Measurements from ENCODE around the gene SH3BGRL.

SH3BGRL gene

GRCh38 chrX:81229229-81229628 is 27.3 kb downstream of the SH3BGRL start:
- no CpG with 5 or more reads among the region's 3 CpGs for WGBS, 2 donors (ENCODE audit: extremely low coverage in 2 of 2, insufficient read length in 2 of 2, insufficient replicate concordance in 1 of 2)
- Histone ChIP-seq H3K23ac (ENCODE audit: low read depth, low read length, poor library complexity) (no peak overlapping the region), H4K91ac (ENCODE audit: low read depth, low read length, poor library complexity) (no peak overlapping the region), H3K4ac (ENCODE audit: low read length) (no peak overlapping the region), H3K79me1 (ENCODE audit: low read depth, low read length) (peaks cover 3% of the 10 kb centered on the region), H3K9me3 (replicated peaks in 1 of 2; ENCODE audit: control insufficient read depth in 2 of 2, insufficient read depth in 1 of 2, low read depth in 1 of 2, low read length in 2 of 2) (no peaks in the 10 kb centered on the region), H2BK5ac (ENCODE audit: low read length) (no peak overlapping the region), H4K8ac (ENCODE audit: low read depth, low read length) (no peak overlapping the region), H2BK120ac (ENCODE audit: low read depth, low read length) (no peak overlapping the region), H2AK5ac (ENCODE audit: low read depth, low read length) (no peak overlapping the region), H3K4me1 (ENCODE audit: control insufficient read depth in 2 of 2, insufficient read depth in 1 of 2, low read depth in 1 of 2, low read length in 2 of 2) (no peaks in the 10 kb centered on the region), H3K27me3 (ENCODE audit: control insufficient read depth in 3 of 3, insufficient read depth in 3 of 3, low read depth in 1 of 3, low read length in 3 of 3) (no peaks in the 10 kb centered on the region), H3K9ac (ENCODE audit: low read depth, low read length, poor library complexity) (no peak overlapping the region), H2BK15ac (ENCODE audit: low read length) (no peak overlapping the region), H3K4me2 (ENCODE audit: insufficient read depth, low read length, poor library complexity, severe bottlenecking) (no peak overlapping the region), H3K27ac (replicated peaks; ENCODE audit: low read length) (no peak overlapping the region), H2AFZ (ENCODE audit: low read length) (no peak overlapping the region), H2BK12ac (ENCODE audit: low read length) (no peak overlapping the region), H3K4me3 (ENCODE audit: low read length in 2 of 2) (no peak overlapping the region), H3K18ac (ENCODE audit: low read length) (no peak overlapping the region), H3K36me3 (replicated peaks in 1 of 2; ENCODE audit: control insufficient read depth in 2 of 2, insufficient read depth in 2 of 2, low read length in 2 of 2) (no peaks in the 10 kb centered on the region), H3K14ac (ENCODE audit: low read length) (no peak overlapping the region)
- no peak for DNase-seq (ENCODE audit: low spot score)

GRCh38 chrX:81229901-81230300 is 28.0 kb downstream of the SH3BGRL start:
- no peak overlapping the region for H2BK12ac ChIP-seq (ENCODE audit: low read length)
- no peak overlapping the region for H2AK5ac ChIP-seq (ENCODE audit: low read depth, low read length)
- WGBS, 2 donors (ENCODE audit: extremely low coverage in 2 of 2, insufficient read length in 2 of 2, insufficient replicate concordance in 1 of 2) = no CpG with 5 or more reads among the region's 2 CpGs

GRCh38 chrX:81231476-81231875 is 29.6 kb downstream of the SH3BGRL start:
- no peak overlapping the region for H2BK5ac ChIP-seq (ENCODE audit: low read length)
- no peak for DNase-seq (ENCODE audit: low spot score)

More at GRCh38 chrX:81229901-81230300, 28.0 kb downstream of the SH3BGRL start:
- no peaks in the 10 kb centered on the region for H3K36me3 ChIP-seq (replicated peaks in 1 of 2; ENCODE audit: control insufficient read depth in 2 of 2, insufficient read depth in 2 of 2, low read length in 2 of 2)
- no peak overlapping the region for H2BK5ac ChIP-seq (ENCODE audit: low read length)
- H3K79me1 ChIP-seq (ENCODE audit: low read depth, low read length) = peaks cover 3% of the 10 kb centered on the region
- no peak overlapping the region for H3K4me2 ChIP-seq (ENCODE audit: insufficient read depth, low read length, poor library complexity, severe bottlenecking)
- H2BK120ac ChIP-seq (ENCODE audit: low read depth, low read length) = no peak overlapping the region
- no peaks in the 10 kb centered on the region for H3K4me1 ChIP-seq (ENCODE audit: control insufficient read depth in 2 of 2, insufficient read depth in 1 of 2, low read depth in 1 of 2, low read length in 2 of 2)
- H3K4ac ChIP-seq (ENCODE audit: low read length) = no peak overlapping the region
- no peak overlapping the region for H3K14ac ChIP-seq (ENCODE audit: low read length)
- H3K27me3 ChIP-seq (ENCODE audit: control insufficient read depth in 3 of 3, insufficient read depth in 3 of 3, low read depth in 1 of 3, low read length in 3 of 3) = no peaks in the 10 kb centered on the region
- H2AFZ ChIP-seq (ENCODE audit: low read length) = no peak overlapping the region
- H4K8ac ChIP-seq (ENCODE audit: low read depth, low read length) = no peak overlapping the region
- H3K4me3 ChIP-seq (ENCODE audit: low read length in 2 of 2) = no peak overlapping the region
- no peak overlapping the region for H4K91ac ChIP-seq (ENCODE audit: low read depth, low read length, poor library complexity)
- H3K27ac ChIP-seq (replicated peaks; ENCODE audit: low read length) = no peak overlapping the region
- H3K9ac ChIP-seq (ENCODE audit: low read depth, low read length, poor library complexity) = no peak overlapping the region
- no peak for DNase-seq (ENCODE audit: low spot score)
- no peak overlapping the region for H3K23ac ChIP-seq (ENCODE audit: low read depth, low read length, poor library complexity)
- H3K9me3 ChIP-seq (replicated peaks in 1 of 2; ENCODE audit: control insufficient read depth in 2 of 2, insufficient read depth in 1 of 2, low read depth in 1 of 2, low read length in 2 of 2) = no peaks in the 10 kb centered on the region
- H2BK15ac ChIP-seq (ENCODE audit: low read length) = no peak overlapping the region
- no peak overlapping the region for H3K18ac ChIP-seq (ENCODE audit: low read length)

GRCh38 chrX:81232218-81232617 is 30.3 kb downstream of the SH3BGRL start:
- no peak overlapping the region for H2AK5ac ChIP-seq (ENCODE audit: low read depth, low read length)
- no peak overlapping the region for H2BK120ac ChIP-seq (ENCODE audit: low read depth, low read length)
- no peak overlapping the region for H4K8ac ChIP-seq (ENCODE audit: low read depth, low read length)
- peaks cover 3% of the 10 kb centered on the region for H3K79me1 ChIP-seq (ENCODE audit: low read depth, low read length)
- no peak overlapping the region for H3K27ac ChIP-seq (replicated peaks; ENCODE audit: low read length)
- H4K91ac ChIP-seq (ENCODE audit: low read depth, low read length, poor library complexity) = no peak overlapping the region
- peaks cover 0 to 3% of the 10 kb centered on the region in 2 donors for H3K36me3 ChIP-seq (replicated peaks in 1 of 2; ENCODE audit: control insufficient read depth in 2 of 2, insufficient read depth in 2 of 2, low read length in 2 of 2)
- 100% methylated on average over 1 of the region's 1 CpG; no CpG with 5 or more reads in 1 of the 2 donors for whole genome bisulfite sequencing, 2 donors (ENCODE audit: extremely low coverage in 2 of 2, insufficient read length in 2 of 2, insufficient replicate concordance in 1 of 2)
- no peaks in the 10 kb centered on the region for H3K4me1 ChIP-seq (ENCODE audit: control insufficient read depth in 2 of 2, insufficient read depth in 1 of 2, low read depth in 1 of 2, low read length in 2 of 2)
- H2AFZ ChIP-seq (ENCODE audit: low read length) = no peak overlapping the region
- H3K4me3 ChIP-seq (ENCODE audit: low read length in 2 of 2) = no peak overlapping the region
- H3K9me3 ChIP-seq (replicated peaks in 1 of 2; ENCODE audit: control insufficient read depth in 2 of 2, insufficient read depth in 1 of 2, low read depth in 1 of 2, low read length in 2 of 2) = no peaks in the 10 kb centered on the region
- no peak overlapping the region for H3K14ac ChIP-seq (ENCODE audit: low read length)
- no peak overlapping the region for H3K9ac ChIP-seq (ENCODE audit: low read depth, low read length, poor library complexity)
- H2BK12ac ChIP-seq (ENCODE audit: low read length) = no peak overlapping the region
- H2BK5ac ChIP-seq (ENCODE audit: low read length) = no peak overlapping the region
- no peak overlapping the region for H3K23ac ChIP-seq (ENCODE audit: low read depth, low read length, poor library complexity)
- DNase-seq (ENCODE audit: low spot score) = no peak
- H2BK15ac ChIP-seq (ENCODE audit: low read length) = no peak overlapping the region
- H3K18ac ChIP-seq (ENCODE audit: low read length) = no peak overlapping the region
- no peak overlapping the region for H3K4me2 ChIP-seq (ENCODE audit: insufficient read depth, low read length, poor library complexity, severe bottlenecking)
- H3K4ac ChIP-seq (ENCODE audit: low read length) = no peak overlapping the region
- H3K27me3 ChIP-seq (ENCODE audit: control insufficient read depth in 3 of 3, insufficient read depth in 3 of 3, low read depth in 1 of 3, low read length in 3 of 3) = no peaks in the 10 kb centered on the region

More at GRCh38 chrX:81231476-81231875, 29.6 kb downstream of the SH3BGRL start:
- no peak overlapping the region for H3K14ac ChIP-seq (ENCODE audit: low read length)
- no peaks in the 10 kb centered on the region for H3K27me3 ChIP-seq (ENCODE audit: control insufficient read depth in 3 of 3, insufficient read depth in 3 of 3, low read depth in 1 of 3, low read length in 3 of 3)
- no peak overlapping the region for H3K27ac ChIP-seq (replicated peaks; ENCODE audit: low read length)
- H4K91ac ChIP-seq (ENCODE audit: low read depth, low read length, poor library complexity) = no peak overlapping the region
- no CpG with 5 or more reads among the region's 1 CpG for WGBS, 2 donors (ENCODE audit: extremely low coverage in 2 of 2, insufficient read length in 2 of 2, insufficient replicate concordance in 1 of 2)
- no peak overlapping the region for H3K4ac ChIP-seq (ENCODE audit: low read length)
- no peaks in the 10 kb centered on the region for H3K4me1 ChIP-seq (ENCODE audit: control insufficient read depth in 2 of 2, insufficient read depth in 1 of 2, low read depth in 1 of 2, low read length in 2 of 2)
- no peak overlapping the region for H3K9ac ChIP-seq (ENCODE audit: low read depth, low read length, poor library complexity)
- no peak overlapping the region for H2AFZ ChIP-seq (ENCODE audit: low read length)
- no peak overlapping the region for H2BK15ac ChIP-seq (ENCODE audit: low read length)
- H3K9me3 ChIP-seq (replicated peaks in 1 of 2; ENCODE audit: control insufficient read depth in 2 of 2, insufficient read depth in 1 of 2, low read depth in 1 of 2, low read length in 2 of 2) = no peaks in the 10 kb centered on the region
- H2BK120ac ChIP-seq (ENCODE audit: low read depth, low read length) = no peak overlapping the region
- H3K23ac ChIP-seq (ENCODE audit: low read depth, low read length, poor library complexity) = no peak overlapping the region
- no peak overlapping the region for H3K4me2 ChIP-seq (ENCODE audit: insufficient read depth, low read length, poor library complexity, severe bottlenecking)
- no peak overlapping the region for H3K4me3 ChIP-seq (ENCODE audit: low read length in 2 of 2)
- H4K8ac ChIP-seq (ENCODE audit: low read depth, low read length) = no peak overlapping the region
- no peak overlapping the region for H3K18ac ChIP-seq (ENCODE audit: low read length)
- H3K36me3 ChIP-seq (replicated peaks in 1 of 2; ENCODE audit: control insufficient read depth in 2 of 2, insufficient read depth in 2 of 2, low read length in 2 of 2) = no peaks in the 10 kb centered on the region
- no peak overlapping the region for H2AK5ac ChIP-seq (ENCODE audit: low read depth, low read length)
- no peak overlapping the region for H2BK12ac ChIP-seq (ENCODE audit: low read length)
- peaks cover 3% of the 10 kb centered on the region for H3K79me1 ChIP-seq (ENCODE audit: low read depth, low read length)

Measured in neuronal stem cell (in vitro differentiated cells).